Epidermal melanocyte (primary cell): Measurements from ENCODE around the gene CKAP2L.

ENCODE experiments used
- DNase-seq: peaks from one replicate; pipeline ENCODE4 v3.0.0; 2011; ENCODE audit warnings: low spot score; ENCODE audit not compliant: insufficient read length

Gene CKAP2L

GRCh38 chr2:112792419-112792818 lies 28.0 kb upstream of the CKAP2L start:
- DNase-seq, result no peak

- no peak for DNase-seq
Measured at GRCh38 chr2:112791693-112792230, 27.4 kb upstream of the CKAP2L start.

- no peak for DNase-seq
Measured at GRCh38 chr2:112791019-112791418, 26.6 kb upstream of the CKAP2L start.

DNA sequence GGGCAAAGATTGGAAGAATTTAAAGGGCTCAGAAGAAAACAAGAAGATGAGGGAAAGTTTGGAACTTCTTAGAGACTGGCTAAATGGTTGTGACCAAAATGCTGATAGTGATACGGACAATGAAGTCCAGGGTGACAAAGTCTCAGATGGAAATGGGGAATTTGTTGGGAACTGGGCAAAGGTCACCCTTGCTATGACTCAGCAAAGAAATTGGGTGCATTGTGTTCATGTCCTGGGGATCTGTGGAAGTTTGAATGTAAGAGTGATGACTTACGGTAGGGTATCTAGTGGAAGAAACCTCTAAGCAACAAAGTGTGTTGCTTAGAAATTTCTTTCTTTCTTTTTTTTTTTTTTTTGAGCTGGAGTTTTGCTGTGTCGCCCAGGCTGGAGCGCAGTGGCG lies 25.9 kb upstream of the CKAP2L start:
- DNase-seq, result no peak

DNA sequence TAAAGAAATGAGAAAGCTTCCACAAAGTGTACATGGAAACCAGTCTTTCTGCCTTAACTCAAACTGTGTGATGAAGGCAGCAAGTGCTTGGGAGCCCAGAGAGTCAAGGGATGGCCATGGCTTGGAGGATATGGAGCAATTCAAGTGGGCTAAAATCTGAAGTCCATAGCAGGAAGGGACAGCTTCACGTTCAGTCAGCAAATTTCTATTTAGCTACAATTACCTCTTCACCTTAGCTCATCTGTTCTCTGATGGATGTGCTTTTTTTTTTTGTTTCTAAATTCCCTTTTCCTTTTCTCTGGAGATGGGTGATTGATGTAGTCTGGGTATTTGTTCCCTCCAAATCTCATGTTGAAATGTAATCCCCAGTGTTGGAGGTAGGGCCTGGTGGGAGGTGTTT lies 24.8 kb upstream of the CKAP2L start:
- DNase-seq, result no peak

DNA sequence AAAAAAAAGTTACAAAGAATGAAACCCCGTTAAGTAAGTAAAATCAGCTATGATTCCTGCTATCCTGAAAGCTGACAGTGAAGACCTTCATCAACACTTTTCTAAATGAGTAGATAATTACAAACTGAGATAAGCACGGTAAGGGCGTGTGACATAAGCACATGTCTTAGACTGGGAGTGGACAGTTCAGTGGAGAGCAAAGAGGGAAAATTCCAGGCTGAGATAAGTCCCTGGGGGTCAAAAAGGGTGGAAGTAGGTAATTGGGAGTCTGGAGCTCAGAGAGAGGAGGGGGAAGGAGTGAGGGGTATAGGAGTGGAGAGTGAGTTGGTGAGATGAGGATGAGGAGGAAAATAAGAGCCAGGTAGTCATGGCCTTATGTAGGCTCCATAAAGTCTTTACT lies 24.2 kb upstream of the CKAP2L start:
- DNase-seq, result no peak

DNA sequence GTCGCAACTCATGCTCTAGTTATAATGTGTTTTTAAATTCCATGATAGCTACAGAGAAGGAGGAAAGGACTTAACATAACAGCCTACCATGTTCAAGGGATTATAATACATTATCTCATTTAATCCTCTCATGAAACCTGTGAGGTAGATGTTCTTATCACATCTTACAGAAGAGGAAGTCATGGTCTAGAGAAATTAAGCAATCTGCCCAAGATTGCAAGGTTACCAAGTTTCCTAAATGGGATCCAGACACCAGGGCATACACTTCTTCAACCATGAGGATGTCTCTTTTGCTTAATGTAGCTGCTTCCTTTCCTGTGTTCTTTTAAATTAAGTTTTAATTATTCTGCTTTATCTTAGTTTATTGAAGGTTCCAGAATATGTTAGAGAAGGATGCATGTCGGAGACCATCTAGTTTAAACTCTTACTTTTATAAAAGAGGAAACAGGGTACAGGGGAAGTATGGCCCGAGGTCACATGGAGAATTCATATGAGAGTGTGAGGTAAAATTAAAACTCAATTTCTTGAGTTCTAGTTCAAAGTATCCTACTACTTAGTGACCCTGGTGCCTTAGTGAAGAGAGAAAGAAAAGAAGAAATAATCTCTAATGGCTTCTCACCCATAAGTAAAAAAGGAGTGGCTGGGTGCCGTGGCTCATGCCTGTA lies 23.5 kb upstream of the CKAP2L start:
- DNase-seq, result no peak

- no peak for DNase-seq
Measured at GRCh38 chr2:112787294-112787693, 22.9 kb upstream of the CKAP2L start.

GRCh38 chr2:112784199-112785189 lies 20.1 kb upstream of the CKAP2L start, which contains the start of gene IL1A:
Gene IL1A (minus strand): TSS chr2:112784493. CDS start chr2:112783770, 723 bp downstream.
- no peak for DNase-seq

GRCh38 chr2:112783187-112783714 lies 18.8 kb upstream of the CKAP2L start:
- no peak for DNase-seq

DNA sequence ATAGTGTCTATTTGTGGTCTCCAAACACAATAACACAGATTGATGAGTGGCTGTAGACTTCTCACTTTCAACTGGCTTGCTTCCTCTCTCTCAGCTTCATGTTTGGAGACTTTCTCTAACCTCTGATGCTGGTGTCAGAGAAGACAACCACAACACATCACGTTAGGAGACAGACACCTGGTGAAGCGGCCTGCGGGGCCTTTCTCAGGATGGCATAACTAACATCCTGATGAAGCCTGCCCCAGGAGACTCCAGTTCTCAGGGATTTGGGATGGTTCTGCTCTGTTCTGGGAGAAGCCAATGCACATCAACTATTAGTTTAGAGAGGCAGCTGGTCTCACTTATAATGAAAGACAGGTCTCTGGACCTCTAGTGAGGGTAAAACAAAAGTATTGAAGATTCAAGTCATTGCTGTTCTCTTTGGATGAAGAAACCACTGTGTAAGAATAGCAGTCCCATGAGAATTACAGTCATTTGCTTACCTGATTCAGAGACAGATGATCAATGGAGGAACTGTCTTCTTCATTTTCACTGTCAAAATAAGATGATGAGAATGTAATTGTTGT lies 17.9 kb upstream of the CKAP2L start:
- no peak for DNase-seq

GRCh38 chr2:112779598-112779997 lies 15.2 kb upstream of the CKAP2L start:
- no peak for DNase-seq

DNA sequence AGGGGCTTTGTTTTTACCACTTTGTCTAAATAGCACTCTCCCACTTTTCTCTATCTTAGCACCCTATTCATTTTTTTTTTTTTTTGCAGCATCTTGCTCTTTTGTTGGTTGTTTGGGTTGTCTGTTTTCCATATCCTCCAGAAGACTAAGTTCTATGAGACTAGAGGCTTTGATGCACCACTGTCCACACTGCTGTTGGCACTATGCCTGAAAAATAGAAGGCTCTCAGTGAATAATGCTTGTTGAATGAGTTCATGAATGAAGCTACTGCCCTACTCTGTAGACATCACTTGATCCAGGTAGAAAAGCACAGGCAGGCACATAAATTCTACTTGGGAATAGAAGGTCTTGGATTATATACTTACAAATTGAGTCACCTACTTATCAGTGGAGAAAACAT lies 12.6 kb upstream of the CKAP2L start:
- DNase-seq, result no peak

DNA sequence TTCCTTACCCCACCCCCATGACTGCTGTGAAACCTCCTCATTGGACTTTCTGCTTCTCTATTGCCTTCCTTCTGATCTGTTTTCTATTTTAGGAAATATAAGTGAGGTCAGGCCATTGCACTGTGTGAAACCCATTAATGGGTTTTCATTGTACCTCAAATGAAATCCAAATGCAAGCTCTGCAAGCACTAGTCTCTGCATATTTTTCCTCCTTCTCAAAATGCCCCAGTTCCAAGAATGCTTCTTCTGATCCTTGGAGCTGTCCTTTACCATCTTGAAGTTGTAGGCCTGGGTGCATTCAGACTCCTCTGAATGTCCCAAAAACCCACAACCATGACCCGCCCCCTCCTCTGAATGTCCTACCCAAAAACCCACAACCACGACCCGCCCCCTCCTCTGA lies 11.7 kb upstream of the CKAP2L start:
- DNase-seq, result no peak

DNA sequence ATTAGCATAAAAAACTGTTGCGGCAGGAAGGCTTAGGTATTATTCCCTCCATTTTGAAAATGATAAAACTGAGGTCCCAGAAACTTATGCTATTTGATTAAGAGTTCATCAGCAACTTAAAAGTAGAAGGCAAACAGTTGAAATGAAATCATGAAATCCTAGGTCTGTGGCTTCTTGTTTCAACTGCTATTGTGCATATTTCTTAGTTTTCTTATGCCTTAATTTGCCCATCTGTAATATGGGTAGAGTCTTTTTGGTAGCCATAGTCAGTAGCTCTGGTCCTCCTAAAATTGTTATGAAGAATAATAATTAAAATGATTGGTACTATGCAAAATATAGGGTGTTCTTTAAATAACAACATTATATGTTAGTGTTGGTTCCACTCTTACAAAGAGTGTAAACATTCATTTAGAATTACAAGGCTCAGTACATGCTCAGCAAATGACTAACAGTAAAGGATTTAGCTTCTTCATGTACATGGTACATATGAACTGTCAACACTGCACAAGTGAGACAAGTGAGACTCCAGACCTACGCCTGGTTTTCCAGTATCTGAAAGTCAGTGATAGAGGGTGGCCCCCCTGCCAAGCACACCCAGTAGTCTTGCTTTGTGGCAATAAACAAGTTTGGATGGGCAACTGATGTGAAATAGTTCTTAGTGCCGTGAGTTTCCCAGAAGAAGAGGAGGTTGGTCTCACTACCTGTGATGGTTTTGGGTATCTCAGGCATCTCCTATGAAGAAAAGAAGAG lies 10.3 kb upstream of the CKAP2L start:
- no peak for DNase-seq

DNA sequence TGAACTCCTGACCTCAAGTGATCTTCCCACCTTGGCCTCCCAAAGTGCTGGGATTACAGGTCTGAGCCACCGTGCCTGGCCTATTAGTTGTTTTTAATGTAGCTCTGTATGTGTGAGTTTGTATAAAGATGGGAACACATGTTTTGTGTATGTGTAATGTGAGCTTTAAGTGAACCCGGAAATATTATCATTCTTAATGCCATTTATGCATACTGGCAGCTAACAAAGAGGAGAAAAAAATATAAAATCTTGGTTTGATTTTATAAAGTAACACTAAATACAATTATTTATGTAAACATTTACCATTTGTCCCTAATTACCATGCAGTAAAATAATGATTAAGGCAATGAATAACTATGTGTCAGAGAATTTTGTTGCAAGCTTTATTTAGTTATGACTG lies 9.1 kb upstream of the CKAP2L start:
- no peak for DNase-seq

GRCh38 chr2:112772911-112773475 lies 8.6 kb upstream of the CKAP2L start:
- no peak for DNase-seq

DNA sequence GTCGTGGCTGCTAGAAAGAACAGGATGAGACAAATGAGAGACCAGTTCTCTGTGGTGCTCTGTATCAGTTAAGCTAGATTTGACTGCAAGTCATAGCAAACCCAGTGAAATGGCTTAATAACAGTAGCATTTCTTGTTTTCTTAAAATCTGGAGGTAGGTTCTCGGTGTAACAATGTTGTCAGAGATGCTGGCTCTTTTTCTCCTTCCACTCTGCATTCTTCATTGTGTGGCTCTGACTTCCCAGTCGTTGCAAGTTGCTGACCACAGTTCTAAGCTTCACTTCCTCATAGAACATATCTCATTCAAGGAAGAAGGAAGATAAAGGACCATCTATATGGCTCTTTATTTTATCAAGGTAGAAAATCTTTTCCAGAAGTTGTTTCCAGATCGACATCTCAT lies 7.9 kb upstream of the CKAP2L start:
- no peak for DNase-seq

GRCh38 chr2:112768432-112768831 lies 4.0 kb upstream of the CKAP2L start:
- DNase-seq, result no peak

DNA sequence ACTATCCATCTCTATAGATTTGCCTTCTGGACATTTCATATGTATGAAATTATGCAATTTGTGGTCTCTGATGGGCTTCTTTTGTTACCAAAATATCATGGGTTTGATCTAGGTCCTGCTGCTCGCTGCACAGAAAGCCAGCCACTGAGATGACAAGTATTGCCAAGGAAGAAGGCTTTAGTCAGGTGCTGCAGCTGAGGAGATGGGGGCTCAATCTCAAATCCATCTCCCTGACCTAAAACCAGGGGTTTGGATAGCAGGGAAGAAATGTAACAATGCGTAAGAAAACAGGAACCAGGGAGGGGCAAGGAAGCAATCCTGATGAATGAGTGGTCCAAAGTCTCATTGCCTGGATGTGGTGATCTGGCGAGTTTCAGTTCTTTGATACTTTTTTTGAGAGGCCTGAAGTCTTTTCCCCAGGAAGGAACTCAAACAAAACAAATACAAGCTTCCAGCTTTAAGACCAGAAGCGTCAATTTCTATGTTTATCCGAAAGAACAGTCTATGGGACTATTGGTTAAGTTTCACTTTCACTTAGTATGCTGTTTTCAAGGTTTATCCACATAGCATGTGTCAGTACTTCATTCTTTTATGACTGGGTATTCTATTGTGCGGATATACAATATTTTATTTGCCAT lies 3.4 kb upstream of the CKAP2L start:
- DNase-seq, result no peak
